Cortex of kidney (tissue), 1 donor: ENCODE data around the gene DPP6.

Source experiments
- DNase-seq: peaks from one replicate; lab custom pipeline; 2025; lab: John Stamatoyannopoulos, UW

DPP6 gene

DNA sequence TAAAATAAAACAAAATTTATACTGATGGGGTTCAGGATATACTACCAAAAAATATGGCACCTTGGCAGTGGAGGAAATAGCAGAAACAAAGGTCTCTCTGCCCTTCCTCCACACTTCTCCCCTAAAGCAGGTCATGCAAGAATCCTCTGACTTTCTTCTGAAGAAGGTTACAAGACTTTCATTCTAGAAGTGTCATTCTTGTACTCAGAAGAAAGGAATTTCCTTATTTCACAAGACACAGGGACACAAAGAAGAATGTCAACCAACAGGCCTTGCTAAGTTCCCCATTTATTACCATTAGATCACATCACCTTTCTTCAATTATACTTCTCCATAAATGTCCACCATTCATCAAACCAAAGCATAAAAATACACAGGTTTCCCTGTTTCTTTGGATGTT, 480.6 kb downstream of the DPP6 start:
- DNase-seq, result no peak

DNA sequence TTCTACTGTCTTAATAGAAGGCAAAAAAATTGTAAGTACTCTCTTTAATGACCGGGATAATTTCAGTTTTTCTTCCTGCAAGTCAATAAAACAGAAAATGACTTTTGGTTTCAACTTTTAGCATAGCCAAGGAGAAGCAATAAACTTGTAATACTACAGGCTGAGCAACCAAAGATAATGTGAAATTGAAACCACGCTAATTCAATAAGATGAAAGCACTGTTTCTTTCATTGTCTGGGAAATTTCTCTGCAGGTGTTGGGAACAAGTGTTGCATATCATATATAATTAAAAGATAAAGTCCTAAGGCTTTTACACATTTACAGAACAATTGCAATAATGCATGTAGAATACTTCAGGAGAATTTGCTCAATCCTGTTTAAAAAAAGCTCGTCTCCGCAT, 488.4 kb downstream of the DPP6 start:
- no peak for DNase-seq

DNA sequence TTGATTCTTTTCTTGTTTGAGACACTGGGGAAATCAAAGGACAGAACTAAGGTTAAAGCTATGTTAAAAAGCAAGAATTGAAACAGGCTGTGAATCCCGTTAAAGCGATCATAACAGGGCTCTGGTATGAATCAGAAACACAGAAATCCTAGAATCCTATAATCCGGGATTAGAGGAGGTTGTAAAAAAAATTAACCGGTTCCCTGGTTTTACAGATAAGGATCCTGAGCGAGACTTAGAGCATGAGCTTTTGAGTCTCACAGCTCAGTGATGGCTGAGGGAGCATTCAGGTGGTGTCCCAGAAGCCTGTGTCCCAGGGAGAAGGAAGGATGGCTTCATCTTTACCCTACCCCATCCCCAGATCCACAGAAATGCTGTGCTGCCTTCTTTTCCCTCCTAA, 489.4 kb downstream of the DPP6 start:
- DNase-seq, result no peak

DNA sequence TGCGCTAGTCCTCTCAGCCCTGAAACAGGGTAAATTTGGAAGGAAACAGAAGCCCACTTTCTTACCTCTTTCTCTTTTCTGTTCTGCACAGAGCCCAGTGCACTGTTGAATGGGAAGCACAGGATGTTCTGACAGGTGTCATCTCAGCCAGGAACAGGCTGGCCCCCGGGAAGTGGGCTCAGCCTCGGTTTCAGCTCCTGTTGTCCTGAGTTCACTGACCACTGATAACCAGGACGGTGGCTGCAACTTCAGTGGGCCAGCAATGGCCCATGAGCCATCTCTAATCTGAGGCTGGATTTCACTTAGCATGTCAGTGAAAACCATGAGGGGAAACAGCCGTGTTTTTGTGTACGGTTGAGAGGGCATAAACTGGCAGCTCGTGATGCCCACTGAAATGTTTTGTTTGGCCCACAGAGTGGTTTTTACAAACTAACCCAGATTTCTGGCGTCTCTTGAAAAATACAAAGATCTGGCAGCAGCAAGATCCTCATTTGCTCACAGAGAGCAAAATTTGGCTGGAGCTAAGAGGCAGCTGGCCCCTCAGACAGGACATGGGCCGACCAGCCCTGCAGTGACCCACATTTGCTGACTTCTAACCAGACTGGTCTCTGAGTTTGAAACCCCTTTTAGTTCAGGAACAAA, 494.9 kb downstream of the DPP6 start:
- no peak for DNase-seq

DNA sequence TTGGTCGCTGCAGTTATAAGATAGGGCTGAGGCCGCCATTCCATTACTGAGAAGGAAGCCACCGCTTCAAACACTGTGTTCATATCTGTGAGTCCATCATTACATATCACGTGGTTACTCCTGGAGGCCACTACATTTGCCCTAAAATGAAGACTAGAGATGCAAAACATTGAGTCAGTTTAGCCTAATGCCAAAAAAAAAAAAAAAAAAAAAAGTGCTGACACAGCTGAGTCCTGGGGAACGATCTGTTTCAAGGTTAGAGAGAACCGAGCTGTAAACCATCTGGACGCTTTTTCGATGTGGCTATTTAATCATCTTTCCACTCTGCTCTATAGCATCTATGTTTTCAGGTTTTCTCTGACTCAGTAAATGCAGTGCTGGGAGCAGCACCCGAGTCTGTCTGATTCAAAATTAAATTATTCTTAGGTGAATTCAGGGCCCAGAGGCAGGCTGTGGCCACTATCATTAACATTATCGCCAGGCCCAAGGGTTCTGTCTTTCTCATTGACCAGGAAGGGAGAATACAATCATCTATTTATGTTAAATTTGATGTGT, 501.6 kb downstream of the DPP6 start:
- DNase-seq, result no peak

DNA sequence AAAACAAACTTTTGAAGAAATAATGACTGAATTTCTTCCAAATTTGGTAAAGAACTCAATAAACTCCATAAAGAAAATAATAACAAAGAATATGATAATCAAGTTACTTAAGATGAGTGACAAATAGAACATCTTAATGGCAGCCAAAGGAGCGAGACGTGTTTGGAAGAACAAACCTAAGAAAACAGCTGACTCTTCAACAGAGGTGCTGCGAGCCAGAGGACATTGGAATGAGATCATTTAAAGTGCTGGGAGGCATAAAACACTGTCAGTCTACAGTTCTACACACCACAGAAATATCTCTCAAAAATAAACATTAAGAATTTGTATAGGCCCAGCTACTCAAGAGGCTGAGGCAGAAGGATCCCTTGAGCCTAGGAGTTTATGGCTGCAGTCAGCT, 507.3 kb downstream of the DPP6 start:
- DNase-seq, result no peak

DNA sequence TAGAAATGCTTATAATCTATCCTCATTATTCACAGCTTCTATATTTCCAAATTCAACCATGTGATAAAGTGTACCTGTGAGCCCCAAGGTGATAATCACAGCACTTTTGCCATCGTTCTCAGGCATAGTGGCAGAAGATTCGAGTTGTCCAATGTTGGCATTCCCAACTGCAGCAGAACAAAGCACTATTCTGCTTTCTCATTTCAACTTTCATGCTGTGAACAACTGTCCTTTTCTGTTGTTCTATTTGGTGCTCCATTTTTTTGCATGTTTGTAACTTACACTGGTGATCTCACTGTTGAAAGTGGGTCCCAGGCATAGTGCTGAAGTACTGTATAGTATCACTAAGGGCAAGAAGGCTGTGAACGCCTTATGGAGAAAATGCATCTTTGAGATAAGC, 512.5 kb downstream of the DPP6 start:
- no peak for DNase-seq

DNA sequence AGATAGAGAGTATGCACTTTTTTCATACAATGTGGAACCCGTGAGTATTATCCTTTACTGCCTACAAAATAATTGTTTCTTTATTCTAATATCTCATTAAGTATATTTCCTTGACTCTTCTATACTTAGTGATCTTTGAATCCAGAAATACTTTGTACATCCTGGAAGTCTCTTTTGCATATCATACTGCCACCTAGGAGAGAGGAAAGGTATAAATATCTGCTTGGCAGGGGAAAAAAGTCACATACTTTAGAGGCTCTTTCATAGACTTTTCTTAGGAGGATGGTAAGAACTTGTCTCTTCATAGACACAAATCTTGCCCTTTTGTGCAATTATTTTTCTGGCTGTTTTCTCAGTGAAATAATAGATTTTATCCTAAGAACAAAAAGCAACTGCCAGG, 514.7 kb downstream of the DPP6 start:
- no peak for DNase-seq

DNA sequence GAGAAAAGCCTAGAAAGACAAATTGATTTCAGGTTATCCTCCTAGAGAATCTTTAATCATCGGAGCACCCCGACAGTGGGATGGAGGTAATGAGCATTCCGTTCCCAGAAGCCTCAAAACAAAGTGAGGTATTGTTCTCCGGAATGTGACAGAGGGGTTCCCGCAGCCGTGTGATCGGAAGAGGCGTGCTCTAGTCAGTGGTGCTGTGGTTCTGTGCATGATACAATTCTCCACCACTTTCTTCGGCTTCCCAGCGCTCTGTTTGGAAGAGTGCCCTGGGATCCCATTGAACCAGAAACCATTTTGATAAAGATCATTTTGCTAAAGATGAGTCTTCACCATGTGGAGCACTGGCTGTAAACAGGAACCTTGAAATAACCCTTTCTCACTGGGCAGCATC, 516.1 kb downstream of the DPP6 start:
- DNase-seq, result no peak

DNA sequence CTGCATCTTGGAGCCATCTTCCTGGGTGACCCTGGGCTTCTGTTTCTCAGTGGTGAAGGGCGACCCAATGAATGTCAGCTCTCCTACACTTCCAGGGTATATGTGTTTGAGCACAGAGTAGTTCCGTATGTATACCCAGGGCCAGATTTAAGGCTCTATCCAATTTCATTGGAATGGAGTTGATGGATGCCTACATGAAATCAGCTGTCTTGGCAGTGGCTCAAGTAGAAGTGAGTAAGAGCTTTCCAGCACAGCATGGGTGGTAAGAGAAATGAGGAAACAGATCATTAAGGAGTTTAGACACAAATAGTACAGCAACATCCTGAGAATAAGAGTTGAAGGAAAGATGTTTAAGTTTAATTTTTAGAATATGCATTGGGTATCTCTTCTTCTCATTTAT, 517.7 kb downstream of the DPP6 start:
- DNase-seq, result no peak

DNA sequence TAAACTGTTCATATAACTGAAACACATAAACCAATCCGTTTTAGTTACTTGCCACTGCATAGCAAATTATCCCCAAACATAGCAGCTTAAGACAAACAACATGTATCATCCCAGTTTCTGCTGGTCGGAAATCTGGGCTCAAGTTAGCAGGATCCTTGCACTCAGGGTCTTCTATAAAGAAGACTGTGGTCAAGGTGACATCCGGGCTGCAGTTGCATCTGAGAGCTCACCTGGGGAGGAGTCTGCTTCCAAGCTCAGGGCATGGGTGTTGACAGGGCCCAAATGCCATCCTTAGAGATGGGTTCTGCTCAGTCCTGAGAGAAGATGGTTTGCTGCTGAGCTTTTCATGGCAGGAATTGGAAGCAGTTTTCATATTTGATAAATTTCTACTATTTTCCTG, 519.6 kb downstream of the DPP6 start:
- no peak for DNase-seq

DNA sequence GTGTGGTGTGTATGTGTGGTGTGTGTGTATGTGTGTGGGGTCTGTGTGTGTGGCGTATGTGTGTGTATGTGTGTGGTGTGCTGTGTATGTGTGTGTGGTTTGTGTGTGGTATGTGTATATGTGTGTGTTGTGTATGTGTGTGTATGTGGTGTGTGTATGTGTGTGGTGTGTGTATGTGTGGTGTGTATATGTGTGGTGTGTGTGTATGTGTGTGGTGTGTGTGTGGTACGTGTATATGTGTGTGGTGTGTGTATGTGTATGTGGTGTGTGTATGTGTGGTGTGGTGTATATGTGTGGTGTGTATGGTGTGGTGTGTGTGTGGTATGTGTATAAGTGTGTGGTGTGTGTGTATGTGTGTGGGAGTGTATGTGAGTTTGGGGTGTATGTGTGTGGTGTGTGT, 522.0 kb downstream of the DPP6 start:
- no peak for DNase-seq

DNA sequence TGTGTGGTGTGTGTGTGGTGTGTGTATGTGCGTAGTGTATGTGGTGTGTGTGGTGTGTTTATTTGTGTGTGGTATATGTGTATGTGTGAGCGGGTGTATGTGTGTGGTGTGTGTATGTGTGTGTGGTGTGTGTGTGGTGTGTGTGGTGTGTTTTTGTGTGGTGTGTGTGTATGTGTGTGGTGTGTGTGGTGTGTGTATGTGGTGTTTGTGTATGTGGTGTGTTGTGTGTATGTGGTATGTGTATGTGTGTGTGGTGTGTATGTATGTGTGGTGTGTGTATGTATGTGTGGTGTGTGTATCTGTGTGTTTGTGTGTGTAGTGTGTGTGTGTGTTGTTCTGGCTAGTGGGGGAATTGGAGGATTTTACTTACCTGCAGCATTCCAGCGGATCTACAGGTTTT, 523.3 kb downstream of the DPP6 start:
- no peak for DNase-seq

DNA sequence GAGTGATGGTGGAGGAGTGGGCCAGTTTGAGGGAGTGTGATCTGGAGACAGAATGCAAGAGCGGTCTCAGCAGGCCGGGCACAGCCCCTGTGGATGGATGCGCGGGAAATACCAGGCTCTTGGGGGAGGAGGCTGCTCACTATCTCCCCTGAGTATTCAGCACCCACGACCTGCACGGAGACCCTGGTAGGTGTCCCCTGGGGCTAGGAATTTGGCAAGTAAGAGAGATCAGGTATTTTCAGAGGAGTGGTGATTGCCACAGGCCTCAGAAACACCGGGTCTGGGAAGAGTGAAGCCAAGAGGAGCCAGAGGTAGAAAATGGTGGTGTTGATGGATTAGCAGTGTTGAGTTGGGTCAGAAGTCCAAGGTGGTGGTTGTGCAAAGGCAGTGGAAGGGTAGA, 524.4 kb downstream of the DPP6 start:
- no peak for DNase-seq

DNA sequence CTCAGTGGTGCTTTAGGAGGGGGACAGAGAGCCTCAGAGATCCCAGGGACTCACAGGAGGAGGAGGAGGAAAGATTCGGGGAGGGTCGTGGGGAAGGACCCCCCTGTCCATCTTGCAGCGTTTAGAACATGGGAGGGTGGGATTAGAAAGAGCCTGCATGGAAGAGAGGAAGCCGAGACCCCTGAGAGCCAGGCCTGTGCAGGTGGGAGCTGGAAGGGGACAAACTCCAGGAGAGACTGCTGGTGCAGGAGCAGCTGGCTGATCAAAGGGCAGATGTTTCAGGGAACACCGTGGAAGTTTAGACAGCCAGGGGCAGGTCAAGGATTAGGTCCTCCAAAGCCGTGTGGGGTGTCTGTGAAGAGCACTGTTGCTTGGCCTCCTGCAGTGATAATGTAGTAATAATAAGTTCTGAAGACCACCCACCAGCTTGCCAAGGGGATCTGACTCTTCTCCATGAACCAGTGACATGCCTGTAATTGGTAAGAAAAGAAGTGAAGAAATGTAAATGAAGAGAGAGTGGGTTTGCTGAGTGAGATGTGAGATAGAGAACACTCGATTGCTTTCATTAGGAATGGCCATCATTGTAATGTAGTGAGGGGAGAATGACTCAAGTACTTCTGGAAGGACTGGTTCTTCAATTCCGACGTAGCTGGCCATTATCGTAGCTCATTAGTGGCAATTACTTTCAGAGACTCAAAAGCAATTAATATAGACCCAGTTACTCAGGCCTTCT, 525.1 kb downstream of the DPP6 start:
- no peak for DNase-seq

DNA sequence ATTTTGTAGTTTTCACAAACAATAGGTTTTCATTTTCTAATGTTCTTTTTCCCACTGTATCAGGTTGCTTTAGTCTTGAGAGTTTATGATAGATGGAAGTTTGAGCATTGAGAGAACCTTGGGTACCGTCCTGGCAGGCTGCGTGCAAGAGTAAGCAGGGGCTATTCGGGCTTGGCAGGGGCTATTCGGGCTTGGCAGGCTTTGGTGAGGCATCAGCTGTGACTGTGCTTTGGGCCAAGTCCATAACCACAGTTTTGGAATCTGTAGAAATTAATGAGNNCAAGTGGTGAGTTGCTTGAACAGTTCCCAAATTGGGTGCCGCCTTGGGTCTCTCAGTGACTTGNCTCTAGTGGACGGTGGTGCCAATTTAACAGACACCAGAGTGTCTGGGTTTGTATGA, 526.1 kb downstream of the DPP6 start:
- no peak for DNase-seq

DNA sequence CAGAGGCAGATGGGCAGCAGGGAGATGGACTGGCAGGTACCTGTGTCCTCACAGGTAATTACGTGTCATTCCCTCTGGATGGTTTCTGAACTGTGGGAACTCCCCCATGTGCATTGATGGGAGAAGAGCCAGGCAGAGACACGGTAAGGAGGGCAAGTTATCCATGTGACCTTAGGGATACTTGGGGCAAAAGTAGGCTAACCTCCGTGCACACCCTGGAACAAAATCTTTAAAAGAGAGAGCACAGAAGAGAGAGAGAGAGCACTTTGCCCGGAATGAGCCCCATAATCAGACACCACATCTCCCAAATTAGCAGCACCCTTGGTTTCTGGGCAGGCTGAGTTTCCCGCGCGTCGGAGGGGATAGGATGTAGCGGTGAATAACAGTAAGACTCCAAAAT, 527.5 kb downstream of the DPP6 start:
- no peak for DNase-seq

DNA sequence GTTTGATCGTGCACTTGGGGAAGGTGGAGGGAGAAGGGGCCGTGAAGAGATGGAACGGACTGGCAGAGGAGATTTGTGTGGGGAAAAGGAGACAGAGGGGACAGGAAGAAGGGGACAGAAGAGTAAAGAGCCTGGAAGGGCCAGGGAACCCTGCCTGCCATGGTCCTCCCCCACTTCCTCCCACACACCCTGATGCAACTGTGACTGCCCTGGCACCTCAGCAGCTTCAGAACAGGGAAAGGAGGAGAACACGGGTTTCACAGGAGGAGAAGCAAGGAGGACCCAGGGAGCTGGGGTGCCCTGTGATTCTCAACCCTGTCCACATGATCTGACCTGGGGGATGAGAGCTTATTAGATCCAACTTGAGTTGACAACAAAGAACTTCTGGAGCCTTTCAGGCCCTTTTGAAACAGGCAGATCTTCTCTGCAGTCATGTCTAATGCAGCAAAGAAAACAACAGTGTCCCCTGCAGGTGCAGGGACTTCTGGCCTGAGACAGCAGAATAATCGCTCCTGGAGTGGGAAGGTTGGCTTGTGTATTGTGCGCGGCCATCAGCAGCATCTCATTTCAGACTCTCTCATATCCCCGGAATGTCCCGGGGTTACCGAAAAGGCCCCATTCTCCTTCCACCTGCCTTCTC, 529.2 kb downstream of the DPP6 start:
- no peak for DNase-seq

DNA sequence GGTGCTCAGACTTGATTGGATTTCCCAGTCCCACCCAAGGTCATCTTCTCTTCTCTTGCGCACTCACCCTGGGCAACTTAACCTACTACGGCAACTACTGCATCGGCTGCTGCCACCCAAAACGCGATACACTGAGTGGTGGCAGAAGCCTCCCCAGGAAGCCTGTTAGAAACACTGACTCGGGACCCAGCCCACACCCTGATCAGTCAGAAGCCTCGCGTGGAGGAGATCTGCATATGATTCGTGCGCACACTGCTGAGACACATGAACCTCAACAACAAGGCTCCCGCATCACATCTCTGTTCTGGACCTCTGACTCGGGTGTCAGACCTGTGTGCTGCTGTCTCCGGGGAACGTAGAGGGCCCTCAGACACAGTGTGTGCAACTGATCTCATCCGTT, 531.3 kb downstream of the DPP6 start:
- DNase-seq, result no peak

DNA sequence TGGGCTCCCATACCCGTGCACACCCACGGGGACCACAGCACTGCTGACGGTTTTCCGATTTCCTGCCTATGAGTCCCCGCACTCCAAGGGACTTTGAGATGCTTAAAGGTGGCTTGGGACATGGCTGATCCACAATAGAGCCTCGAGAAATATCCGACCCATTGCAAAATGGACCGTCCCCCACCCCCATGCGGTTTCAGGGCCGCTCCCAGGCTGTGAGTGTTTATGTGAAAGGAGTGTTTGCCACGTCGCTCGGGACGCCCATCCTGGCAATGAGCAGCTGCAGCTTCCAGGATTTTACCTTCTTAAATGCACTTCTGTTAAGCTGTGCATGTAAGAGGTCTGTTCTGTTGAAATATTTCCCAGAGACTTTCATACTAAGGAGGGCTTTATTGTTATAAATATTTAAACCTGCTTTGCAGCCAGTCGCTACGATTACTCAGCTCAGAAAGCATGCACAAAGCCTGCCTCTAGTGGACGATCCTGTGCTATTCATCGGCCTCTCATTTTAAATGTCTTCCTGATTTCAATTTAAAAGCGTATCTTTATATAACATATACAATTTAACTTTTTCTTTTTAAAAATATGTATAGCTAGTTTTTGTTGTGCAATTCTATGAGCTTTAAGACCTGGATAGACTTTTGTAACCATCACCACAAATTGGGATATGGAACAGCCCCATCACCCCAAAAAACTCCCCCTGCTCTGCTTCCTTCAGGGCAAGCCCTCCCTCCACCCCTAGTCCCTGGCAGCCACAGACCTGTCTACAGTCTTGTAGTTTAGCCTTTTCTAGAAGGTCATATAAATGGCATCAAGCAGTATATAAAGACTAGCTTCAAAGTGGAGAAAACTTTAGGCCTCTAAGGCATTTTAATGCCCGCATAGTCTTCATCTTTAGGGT, 532.4 kb downstream of the DPP6 start:
- DNase-seq, result no peak

DNA sequence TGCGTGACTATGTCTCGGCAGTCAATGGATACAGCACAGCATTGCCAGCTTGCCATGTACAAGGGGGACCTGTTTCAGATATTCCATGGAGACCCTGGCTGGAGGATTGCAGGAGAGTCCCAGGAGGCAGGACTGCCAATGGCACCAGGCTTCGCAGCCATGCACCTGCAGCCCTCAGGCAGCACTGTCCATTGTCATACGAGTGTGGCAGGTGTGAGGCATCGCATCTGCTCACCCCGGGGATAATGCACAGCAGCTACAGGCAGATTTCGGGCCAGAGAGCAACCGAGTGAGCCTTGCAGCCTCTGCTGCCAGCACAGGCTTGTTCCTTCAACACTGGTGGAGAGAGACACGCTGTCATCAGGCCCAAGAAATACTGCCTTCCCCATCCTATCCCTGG, 535.6 kb downstream of the DPP6 start:
- DNase-seq, result no peak

DNA sequence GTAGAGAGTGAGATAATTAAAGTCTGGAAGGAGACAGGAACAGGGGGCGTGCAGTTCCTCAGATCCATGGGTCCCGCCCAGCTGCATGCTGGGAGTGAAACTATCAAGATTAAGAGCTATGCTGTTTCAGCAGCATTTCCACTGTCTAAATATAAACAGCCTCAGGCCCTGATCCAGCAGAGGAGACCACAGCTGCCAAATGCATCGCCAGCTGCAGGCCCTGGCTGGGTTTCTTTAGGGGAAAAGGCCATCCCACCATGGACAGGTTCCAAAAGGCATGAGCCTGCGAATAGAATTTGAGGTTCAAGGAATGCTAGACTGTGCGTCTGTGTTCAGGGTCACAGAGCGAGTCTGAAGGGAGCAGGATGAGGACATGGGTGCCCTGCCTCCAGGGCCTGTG, 539.3 kb downstream of the DPP6 start:
- DNase-seq, result no peak
